GM21360 (cell line): ENCODE results near the gene EVI2A.
"Not testable (repeated sequence)": the region's sequence is repeated elsewhere in the genome, so short reads cannot be mapped to it uniquely, and the experiment has no call there.

Experiments
- ATAC-seq: cut with Tn5 transposase; IDR thresholded peaks from one replicate; pipeline ENCODE4 v1.9.1; 2021; ENCODE audit warnings: mild to moderate bottlenecking, moderate library complexity; ENCODE audit not compliant: unreplicated experiment

Gene EVI2A

DNA sequence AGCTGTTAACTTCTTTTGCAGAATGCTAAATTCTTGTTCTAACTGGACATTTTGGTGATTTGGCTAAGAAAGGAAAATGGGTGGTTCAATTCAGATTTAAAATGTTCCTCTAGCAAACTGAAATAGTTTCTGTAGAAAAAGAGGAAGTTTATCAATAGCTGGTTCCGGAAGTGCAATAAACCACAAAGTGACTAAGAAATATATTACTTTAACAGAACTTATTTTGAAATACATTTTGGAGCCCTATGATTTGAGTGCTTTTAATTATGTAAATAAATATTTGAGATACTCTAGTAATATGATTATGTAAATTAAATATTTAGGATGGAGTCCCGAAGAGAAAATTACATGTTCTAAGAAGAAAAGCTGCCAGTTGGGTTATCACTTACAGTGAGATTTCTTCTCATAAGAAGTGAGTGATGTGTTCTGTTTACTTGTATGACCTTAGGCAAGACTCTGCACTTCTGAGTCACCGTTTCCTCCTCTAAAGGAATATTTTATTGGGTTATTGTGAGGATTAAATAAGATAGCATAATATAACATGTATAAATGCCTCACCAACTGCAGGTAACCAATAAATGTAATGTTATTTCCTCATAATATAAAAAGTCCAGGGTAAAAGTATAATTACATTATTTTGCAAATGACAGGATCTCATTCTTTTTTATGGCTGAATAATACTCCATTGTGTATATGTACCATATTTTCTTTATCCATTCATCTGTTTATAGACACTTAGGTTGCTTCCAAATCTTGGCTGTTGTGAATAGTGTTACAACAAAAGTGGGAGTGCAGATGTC is 7.2 kb downstream of the EVI2A start, which contains the start of gene EVI2B:
Gene EVI2B (minus strand): TSS at position 73 of the 800 bp plus-strand sequence. CDS start 8,445 bp downstream, outside the sequence.
- no peak for ATAC-seq

DNA sequence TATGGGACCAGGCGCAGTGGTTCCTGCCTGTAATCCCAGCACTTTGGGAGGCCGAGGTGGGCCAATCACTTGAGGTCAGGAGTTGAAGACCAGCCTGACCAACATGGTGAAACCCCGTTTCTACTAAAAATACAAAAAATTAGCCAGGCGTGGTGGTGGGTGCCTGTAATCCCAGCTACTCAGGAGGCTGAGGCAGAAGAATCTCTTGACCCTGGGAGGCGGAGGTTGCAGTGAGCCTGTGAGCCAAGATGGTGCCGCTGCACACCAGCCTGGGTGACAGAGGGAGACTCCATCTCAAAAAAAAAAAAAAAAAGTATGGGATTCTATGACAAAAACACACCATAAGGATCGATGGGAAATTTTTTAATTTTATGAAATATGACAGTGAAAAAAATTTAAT is 9.2 kb downstream of the EVI2A start:
- ATAC-seq, result not testable (repeated sequence)

DNA sequence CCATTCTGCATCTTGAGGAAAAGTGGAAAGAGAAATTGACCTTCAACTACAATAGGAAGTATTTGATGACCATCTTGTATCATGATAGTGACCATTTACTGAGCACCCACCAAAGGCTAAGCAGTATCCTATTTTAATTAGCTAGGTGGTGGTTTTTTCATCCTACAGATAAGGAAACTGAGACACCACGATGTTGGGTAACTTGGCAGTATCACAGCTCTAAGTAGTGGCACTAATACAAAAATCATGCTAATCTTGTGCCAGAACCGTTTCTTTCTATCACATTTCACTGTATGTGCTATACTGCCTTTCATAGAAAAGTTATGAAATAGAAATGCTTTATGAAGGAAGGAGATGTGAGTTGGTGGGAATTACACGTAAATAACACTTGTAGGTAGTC is 9.9 kb downstream of the EVI2A start:
- ATAC-seq, result no peak

DNA sequence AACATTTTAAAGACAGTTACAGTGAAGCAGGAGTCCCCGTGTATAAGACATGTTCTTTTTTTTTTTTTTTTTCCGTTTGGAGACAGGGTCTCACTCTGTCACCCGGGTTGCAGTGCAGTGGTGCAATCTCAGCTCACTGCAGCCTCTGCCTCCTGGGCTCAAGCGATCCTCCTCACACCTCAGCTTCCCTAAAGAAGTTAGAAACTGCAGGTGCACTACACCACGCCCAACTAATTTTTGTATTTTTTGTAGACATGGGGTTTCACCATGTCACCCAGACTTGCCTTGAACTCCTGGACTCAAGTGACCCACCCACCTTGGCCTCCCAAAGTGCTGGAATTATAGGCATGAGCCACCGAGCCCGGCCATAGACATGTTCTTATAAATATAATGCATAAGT is 10.5 kb downstream of the EVI2A start:
- no peak for ATAC-seq

DNA sequence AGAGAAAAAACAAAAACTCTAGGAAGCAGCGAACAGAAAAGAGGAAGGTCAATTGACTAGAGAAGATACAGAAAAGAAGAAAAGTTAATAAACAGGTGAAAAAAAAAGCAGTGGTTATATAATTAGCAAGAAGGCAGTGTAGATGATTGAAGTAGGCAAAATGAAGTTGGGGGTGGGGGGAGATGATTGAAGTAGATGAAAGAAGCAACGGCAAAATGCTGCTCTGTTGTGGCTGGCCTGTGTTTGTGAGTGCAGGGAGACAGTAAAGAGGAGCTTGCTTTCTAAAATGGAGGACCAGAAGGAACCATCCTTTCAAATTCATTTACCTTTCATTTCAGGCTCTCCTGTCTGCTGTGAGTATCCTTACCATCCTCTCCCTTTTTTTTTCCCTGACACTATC is 11.2 kb downstream of the EVI2A start:
- ATAC-seq, result no peak

DNA sequence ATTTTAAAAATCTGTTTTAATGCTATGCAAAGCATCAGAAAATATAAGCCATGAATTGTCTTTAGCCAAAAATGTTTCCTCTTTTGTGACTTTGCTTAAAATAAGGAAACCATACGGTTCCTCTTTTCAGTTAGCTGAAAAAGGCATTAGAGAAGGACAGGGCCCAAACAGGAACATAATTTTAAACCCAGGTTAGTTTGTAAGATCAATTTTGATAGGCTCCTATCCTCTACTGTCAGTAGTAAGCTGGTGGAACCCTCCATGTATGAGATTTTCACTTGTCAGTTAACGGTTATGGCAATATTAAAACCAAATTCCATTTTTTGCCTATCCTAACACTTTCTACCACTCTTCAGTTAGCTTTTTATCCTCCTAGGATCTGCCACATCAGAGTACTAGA is 11.9 kb downstream of the EVI2A start:
- no peak for ATAC-seq

DNA sequence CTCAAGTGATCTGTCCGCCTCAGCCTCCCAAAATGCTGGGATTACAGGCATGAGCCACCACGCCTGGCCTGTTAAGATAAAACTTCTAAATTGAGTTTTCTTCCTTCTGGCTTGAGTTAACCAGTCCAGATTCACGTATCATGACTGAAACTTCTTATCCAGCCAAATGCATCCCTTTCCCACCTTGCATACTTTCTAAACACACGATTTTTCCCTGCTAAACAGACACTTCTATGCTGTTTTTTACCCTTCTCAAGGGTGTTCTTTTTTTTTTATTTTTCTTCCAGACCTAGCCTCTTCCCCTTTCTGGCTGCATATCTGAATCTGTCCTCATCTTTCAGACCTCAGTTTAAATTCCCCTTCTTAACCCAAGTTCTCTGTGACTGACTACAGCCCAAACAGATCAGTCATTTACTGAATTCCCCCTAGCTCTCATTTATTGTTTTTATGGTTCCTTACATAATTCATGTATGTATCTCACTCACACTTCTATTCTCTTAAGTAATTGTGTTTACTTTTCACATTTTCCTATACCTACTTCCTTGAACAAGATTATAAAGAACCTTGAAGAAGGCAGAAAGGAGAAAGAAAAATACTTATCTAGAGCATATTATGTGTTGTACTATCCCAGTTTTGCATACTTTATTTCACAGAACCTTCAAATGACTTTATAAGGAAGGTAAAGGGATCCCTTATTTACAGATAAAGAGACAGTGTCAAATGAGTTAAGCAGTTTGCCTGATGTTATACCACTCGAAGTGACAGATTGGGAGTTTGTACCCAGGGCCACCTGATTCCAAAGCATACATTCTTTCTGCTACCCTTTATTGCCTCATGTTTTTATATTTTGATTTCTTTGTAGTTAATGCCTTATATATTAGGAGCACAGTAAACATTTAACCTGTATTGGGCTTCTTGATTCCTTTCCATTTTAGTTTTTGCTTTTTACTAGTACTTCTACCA is 12.8 kb downstream of the EVI2A start:
- ATAC-seq, result no peak

DNA sequence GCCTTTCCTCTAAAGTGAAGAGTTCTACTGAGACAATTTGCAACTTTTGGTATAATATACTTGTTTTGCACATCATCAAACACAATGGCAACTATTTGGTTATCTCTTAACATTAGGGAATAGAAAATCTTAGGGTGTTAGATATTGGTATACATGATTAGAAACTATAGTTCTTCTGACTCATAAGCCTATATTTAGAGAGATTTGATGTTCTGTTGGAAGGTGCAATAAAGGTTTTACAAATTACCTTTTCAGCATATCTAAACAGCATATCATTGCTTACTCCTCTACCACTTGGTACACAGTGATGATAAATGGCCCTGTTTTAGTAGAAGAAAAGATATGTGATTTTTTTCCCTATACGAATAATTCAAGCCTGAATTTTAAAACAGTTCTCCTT is 13.8 kb downstream of the EVI2A start:
- no peak for ATAC-seq

DNA sequence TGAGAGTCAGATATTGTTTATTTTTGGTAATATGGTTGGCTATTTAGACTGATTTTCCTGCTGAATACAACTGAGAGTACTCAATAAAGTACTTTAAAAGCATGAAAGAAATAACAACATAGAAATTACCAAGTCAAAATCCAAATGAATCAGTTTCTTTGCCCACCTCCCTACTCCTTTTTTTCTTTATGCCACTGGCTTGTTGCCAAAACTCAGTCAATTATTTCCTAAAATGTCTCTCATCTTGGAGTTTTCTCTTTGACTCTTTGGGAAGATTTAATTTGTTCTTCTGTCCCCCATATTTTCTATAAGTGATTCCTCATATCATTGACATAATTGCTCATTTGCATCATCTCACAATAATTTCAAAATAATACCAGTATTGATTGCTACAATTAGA is 21.8 kb downstream of the EVI2A start:
- ATAC-seq, result no peak

DNA sequence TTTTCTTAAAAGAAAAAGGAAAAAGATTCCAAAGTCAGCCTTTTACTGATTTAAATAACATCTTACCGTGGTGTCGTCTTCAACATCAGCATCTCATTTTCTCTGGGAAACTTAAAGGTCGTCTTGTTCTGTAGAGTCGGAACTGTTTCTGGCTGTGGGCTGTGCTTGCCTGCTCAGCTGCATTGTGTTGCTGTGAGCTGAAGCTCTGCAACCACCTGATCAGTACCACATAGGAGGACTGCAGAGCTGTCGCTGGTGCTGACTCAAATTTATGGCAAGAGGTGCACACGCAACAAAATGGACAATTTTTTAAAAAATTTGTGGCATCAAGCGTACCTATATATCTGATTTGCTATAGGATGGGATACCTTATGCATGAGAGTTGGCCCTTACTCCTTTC is 24.3 kb downstream of the EVI2A start, which contains the start of gene OMG:
Gene OMG (minus strand): TSS at position 150 of the 400 bp plus-strand sequence. CDS start 908 bp downstream, outside the sequence.
- no peak for ATAC-seq

DNA sequence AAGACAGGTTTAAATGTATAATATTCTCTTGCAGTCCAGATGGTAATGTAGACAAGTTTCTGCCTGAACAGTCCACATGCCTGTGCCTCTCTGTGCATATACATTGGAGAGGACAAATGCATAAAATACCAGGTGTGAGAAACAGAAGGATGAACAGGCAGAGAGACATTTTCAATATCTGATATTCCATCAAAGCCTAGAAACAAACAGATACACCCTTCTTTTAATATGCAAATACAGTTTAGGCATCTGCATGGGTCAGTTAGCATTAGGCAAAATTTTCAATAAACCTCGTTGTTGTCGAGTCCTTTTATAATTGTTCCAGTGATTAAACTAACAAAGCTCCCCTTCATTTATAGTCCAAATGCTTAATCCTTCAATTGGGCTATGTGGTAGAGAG is 25.3 kb downstream of the EVI2A start:
- no peak for ATAC-seq

DNA sequence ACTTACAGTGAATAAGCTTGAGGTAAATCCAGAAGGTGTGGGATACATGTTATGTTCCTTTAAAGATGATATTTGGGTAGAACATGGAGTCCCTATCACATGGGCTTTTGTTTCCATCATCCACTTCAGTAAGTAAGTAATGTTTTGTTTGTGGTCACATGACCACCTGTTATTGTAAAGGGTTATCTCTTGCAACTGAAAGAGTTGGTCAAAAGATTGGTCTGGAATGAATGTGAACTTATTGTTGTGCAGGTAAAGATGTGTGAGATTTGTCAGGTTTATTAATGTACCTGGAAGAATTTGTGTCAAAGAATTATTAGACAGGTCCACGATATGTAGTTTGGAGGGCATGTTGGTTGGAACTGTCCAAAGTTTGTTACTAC is 25.9 kb downstream of the EVI2A start:
- no peak for ATAC-seq

DNA sequence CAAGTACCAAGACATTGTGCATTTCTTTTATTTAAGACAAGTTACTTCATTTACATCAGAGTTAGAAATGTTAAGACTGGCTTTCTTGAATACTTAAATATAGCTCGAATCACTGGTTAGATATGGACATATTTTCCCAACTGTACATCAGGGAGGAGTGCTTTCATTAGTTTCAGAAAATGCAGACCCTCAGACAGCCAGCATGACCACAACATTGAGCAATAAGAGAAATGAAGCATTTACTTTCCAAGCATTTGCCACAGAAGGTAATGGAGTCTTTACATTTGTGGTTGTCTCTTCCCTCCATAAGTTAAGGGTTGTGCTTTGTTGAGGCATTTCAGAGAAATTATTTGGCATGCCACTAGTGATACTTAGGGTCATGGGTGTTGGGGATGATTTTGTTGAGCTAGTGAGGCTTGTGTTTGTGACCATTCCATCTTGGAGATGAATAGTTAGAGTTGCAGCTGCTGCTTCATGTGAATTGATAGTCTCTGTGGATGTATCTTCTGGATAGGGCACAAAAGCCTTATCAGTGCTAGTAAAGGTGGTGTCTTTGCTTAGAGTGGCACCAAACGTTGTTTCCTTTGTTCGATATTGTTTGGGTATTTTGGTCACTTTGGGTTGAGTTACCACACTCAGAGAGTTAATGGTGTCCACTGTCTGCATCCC is 26.5 kb downstream of the EVI2A start:
- no peak for ATAC-seq

DNA sequence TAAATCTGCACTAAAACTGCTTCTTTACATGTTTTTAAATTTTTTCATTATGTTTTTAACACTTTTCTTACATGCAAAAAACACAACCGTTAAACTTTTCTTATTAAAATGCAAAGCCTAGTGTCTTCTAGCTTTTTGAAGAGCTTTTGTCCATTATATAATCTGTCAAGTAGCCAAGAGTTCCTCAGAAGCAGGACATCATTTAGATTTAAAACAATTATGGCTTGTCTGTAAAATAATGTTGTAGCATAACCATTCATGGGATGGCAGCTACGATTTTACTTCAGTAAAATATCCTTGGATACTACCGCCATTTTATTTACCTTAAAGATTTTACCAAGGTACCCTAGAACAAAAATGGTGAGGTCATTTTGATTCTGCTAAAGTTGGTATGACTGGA is 27.2 kb downstream of the EVI2A start:
- no peak for ATAC-seq

DNA sequence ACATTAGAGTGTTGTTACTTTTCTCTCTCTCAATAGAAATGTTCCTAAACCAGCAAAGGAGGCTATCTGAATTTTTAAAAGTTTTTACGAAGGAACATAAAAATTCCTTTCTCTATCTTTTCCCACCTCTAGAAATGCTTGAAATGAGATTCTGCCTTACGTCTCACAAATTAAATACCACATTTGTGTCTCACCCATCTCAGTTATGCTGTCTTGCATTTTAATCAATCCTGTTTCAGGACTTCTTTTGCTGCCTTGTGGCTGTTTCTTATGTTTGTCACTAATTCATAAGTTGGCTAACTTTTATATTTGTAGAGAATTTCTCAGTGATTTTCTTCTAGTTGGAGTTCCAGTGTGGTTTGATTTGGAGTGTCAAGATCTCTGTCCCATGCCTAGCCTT is 27.8 kb downstream of the EVI2A start:
- no peak for ATAC-seq

DNA sequence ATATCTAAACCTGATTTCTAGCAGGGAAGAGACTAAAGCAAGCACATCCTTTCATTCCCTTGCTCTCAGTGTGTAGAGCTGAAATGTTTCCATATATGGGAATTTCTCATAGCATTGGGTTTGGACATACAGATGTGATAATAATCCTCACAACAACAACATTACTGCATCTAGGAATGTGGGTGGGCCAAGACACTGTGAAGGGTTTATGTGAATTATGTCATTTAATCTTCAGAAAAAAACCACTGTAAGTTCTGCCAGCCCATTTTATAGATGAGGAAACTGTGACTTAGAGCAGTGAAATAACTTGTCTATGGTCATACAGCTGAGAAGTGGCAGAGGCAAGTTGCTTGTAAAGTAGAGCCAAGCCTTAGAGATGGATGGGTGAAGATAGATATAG is 29.6 kb downstream of the EVI2A start:
- no peak for ATAC-seq

DNA sequence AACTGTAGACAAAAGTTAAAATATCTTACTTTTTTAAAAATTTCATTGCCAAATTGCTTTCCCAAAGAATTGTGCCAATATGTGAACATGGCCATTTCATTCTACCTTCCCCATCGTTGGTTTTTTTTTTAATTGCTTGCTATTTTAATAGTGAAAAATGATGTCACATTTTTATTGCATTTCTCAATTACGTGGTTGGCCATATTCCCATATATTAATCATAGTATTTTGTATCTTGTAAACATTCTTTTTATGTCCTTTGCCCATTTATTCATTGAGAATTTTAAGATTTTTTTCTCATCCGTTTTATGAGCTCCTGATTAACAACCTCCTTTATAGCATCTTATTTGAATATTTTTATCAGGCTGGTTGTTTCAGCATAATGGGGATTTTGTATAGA is 31.6 kb downstream of the EVI2A start:
- no peak for ATAC-seq

DNA sequence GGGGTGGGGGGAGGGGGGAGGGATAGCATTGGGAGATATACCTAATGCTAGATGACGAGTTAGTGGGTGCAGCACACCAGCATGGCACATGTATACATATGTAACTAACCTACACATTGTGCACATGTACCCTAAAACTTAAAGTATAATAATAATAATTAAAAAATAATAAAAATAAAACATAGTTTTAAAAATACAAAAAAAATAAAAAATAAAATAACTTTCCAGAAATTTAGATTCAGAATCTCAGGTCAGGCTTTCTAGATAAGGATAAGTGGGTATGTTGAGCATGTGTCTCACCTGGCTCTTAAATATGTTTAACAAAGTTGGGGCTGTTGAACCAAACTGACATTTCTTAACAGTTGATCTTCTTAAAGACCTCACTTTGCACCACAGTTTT is 33.5 kb downstream of the EVI2A start:
- not testable (repeated sequence) for ATAC-seq

DNA sequence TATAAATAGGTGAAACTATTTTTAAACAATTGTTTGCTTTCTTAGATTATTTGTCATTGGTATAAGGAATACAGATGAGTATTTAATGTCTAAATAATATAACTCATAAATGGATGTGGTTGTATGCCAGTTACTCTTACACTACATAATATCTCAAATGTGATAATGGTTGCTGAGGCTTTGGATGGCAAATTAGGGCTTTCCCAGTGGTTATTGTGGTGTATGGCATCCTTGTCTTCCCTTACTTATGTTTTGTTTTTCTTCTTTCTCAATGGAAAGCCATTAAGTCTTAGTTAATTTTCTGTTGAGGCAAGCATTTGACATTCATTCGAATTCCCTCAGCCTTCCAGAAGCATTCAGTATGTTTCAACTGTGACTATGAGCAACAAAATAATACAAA is 34.8 kb downstream of the EVI2A start:
- ATAC-seq, result no peak

DNA sequence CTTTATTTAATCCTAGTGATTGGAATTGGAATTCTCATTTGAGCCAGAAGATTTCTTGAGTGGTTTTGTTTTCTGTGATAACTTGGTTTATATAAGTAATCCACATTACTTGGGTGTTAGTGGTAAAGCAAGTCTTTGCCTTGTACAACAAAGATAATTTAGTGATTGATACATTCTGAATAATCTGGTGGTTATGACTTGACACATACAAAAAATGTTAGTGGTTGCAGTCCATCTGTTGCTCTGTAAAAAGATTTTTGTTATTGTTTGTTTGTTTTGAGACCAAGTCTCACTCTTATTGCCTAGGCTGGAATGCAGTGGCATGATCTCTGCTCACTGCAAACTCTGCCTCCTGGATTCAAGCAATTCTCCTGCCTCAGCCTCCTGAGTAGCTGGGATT is 37.6 kb downstream of the EVI2A start:
- ATAC-seq, result no peak

DNA sequence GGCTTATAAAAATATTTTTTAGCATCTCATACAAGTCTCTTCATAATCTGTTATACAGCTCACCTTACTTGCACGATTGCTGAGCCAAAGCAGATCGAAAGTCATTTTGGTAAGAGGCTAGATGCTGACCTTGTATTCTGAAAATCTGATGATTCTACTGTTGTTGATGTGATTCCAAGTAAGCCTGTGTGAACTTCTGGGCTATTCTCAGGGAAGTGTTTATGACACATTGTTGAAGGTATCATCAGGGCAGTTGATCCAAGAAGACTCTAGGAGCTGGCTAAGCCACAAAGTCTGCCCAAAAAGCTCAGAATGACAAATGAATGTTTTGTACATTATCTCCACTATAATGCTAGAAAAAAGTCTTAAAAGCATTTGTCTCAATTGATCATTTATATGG is 40.4 kb downstream of the EVI2A start:
- ATAC-seq, result no peak
